Activated CD8-positive, alpha-beta memory T cell treated with anti-CD3 and anti-CD28 coated beads, Interleukin-2, amount 50 U/mL, for 1 hour (primary cell): Measurements from ENCODE around the gene OTOS.

Experiments
- DNase-seq: peaks from one replicate; pipeline ENCODE4 v3.0.0-alpha.2; 2020; ENCODE audit errors: extremely low read depth

The OTOS gene

DNA sequence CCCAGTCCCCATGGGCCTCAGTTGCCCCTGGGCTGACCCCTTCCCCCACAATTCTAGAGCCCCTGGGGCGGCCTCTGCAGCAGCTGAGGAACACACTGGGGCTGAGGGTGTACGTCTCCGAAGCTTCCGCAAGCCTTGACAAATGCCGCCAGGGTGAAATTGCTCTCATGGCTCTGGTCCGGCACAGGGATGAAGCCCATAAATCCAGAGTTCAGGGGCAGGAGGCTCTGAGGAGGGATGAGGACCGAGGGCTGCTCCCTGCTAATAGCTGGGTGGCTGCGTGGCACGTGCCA, 27.1 kb upstream of the OTOS start:
- DNase-seq = no peak

DNA sequence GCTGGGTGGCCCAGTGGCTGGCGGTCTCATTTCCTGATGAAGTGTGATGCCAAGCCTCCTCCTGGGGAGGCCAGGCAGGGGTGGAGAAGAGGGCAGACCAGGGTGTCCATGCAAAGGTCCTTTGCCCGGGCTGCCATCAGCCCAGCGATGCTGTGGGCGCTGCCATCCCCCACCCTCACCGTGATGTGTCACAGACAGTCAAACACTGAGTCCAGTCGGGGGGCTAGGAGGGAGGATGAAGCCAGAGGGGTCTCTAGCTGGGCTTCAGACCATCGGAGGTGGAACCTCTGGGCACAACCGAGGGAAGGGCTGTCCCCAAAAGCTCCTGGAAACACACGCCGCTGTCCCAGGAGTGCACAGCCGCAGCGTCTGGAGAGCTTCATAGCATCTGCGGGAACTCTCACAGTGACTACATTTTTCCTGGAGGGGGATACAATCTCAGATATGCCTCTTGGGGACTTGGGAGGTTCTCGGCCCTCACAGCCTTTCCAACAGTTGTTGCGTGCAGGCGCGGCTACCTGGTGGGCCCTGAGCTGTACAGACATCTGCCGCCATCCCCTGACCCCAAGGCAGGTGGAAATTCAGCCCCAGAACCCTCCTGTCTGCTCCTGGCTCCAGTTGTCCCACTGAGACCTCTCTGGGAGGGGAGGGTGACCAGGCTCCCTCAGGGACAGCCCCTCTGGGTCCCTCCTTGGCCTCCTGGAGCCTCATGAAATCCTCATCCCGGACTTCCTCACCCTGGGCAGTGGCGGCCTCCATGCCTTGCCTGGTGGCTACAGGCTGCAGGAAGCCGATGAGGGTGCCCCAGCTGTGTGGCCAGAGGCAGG, 26.5 kb upstream of the OTOS start:
- DNase-seq = no peak

DNA sequence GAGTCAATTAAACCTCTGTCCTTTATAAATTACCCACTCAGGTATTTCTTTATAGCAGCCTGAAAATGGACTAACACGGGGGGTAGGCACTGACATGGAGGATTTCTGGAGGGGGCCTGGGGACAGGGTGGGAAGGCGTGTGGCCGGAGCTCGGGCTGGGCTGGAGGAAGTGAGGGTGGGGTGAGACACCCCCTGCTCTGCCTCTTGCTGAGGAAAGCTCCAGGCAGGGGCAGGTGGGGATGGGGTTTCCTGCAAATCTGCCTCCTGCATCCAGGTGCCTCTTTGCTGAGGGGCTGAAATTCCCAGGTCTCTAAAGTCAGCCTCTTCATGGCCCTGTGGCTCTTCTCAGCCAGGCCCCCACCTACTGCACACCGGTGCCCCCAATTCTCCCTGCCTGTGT, 25.7 kb upstream of the OTOS start:
- no peak for DNase-seq

DNA sequence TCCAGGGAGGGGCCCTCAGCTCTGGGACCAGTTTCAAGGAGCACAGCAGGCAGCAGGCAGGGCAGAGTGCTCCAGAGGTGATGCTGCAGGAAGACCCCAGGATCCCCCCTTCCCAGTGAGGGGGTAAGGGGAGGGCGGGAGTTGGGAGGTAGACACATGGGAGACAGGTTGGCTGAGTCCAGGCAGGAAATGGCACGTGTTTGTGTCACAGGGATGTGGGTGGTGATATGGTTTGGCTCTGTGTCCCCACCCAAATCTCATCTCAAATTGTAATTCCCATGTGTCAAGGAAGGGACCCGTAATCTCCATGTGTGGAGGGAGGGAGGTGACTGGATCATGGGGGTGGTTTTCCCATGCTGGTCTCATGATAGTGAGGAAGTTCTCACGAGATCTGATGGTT, 25.2 kb upstream of the OTOS start:
- DNase-seq = no peak

DNA sequence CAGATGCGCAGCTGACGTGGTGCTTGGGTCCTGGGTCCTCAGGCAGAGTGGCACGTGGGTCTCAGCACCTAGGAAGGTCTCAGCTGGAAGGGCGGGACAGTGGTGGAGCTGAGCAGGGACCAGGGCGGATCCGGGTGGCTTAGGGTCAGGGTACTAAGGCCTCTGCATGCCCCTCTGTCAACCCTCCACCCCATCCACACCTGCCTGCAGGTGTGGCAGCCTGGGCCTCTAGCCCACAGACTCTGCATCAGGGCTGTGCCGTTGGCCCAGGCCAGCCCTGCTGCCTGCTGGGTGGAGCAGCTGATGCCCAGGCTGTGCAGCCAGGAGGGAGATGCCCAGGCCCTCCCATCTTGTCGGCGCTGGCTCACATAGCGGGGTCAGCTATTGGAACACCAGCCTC, 24.6 kb upstream of the OTOS start:
- DNase-seq = no peak

DNA sequence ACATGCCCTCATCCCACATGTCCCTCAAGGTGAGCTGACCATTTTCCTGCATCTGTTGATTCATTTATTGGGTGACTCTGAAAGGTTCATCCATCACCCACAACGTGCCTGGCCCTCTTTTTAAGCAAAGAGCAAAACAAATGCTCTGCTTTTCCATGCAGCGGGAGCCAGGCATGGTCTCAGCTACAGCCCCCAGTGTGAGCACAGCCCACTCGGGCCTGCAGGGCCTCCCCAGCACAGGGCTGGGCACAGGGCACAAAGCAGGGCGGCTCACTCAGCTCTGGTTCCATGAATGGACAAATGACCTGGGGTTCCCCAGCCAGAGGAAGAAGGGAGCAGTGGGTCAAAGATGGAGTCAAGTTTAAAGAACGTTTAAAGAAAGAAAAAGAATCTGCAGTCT, 24.1 kb upstream of the OTOS start:
- no peak for DNase-seq

DNA sequence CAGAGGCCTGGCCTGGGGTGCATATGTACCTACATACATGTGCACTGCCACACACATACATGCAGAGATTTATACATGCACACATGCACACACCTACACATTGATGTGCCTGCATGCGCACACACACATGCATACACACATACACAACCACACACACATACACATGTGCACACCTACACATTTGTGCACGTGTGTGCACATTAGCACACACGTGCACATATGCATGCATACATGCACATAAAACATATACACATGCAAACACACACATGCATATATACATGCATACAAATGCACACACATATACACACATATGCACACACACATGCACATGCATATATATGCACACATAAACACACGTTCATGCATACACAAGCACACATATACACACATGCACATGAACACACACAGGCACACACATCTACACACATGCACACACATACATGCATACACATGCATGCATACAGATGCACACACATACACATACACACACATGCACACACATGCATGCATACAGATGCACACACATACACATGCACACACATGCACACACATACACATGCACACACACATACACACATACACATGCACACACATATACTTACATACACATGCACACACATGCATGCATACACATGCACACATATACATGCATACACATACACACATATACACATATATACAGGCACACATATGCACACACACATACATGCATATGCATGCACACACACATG, 23.6 kb upstream of the OTOS start:
- DNase-seq = no peak

DNA sequence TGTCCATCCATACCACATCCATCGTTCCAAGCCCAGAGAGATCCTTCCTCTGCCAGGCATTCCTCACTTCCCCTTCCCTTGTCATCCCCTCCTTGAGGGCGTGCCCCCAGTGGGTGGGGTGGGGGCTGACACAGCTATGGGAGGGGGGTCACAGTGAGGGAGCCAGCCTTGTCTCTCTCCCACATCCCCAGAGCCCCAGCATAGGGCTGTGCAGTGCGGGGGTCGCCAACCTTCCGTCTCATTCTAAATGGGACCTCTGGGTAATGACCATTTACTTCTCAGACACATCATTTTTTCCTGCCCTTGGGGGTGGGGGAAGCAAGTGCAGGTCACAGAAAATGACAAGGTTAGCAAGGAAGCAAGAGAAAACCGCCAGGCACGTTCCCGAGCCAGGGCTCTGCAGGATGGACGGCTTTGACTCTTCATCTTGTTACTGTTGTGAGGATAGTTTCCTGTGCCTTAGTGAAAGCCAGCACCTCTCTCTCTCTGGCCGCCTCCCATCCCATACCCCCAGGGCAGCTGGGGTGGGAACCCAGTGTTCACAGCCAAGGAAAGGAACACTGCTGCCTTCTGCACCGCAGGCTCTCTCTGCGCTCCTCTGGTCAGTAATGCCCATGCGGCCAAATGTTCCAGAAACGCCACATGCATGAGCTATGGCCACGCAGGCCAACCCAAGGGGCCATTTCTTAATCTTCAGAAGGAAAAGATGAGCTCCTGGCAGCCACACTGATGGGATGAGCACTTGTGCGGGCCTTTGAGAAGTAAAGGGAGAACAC, 22.7 kb upstream of the OTOS start:
- DNase-seq = no peak

DNA sequence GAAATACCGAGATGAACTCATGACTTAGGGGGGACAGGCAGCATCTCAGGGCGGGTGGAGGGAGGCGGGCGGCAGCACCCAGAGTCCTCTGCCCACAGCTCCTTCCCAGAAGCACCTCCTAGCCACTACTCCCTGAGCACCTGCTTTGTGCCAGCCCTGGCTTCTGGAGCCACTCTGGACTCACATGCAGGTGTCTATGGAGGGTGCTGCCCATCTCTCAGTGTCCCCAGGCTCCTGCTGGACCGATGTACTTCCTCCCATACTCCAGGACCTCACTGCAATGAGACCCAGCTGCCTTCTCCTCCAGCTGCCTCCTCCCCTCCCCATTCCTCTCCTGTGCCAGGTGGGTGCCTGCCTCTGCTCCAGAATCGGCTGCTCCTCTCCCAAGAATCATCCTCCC, 22.1 kb upstream of the OTOS start:
- no peak for DNase-seq

DNA sequence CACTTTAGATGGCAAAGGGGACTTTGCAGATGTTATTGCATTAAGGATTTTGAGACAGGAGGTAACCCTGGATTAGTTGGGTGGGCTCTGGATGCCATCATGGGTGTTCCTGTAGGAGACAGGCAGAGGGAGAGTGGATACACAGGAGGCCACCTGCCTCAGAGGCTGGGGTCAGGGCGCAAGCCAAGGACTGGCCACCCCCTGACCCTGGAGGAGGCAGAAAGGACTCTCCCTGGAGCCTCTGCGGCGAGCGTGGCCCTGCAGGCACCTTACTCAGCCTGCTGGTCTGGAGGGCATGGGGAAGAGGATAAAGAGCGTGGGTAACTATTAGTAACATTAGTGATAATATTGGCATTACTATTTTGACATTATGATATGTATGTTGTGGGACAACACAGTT, 21.6 kb upstream of the OTOS start:
- no peak for DNase-seq

DNA sequence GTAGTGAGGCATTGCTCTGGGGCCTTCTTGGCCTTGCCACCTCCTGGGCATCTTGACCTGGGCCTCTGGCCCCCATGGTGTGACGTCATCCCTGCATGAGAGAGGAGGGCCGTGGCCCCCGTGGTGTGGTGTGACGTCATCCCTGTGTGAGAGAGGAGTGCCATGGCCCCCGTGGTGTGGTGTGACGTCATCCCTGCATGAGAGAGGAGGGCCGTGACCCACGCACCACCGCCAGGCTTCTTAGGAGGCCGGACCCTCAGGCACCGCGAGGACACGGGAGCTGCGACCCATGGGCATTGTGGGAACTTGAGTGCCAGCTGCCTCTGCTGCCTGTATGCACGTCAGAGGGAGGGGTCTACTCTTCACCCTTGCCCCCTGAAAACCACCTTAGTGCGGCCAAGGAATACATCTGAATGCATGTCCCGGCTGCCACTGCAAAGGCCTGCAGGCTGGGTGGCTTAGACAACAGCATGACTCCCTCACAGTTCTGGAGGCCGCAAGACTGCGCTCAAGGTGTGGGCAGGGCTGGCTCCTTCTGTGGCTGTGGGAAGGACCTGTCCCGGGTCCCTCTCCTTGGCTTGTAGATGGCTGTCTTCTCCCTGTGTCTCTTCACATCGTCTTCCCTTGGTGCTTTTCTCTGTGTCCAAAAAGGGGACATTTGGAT, 20.8 kb upstream of the OTOS start:
- no peak for DNase-seq

DNA sequence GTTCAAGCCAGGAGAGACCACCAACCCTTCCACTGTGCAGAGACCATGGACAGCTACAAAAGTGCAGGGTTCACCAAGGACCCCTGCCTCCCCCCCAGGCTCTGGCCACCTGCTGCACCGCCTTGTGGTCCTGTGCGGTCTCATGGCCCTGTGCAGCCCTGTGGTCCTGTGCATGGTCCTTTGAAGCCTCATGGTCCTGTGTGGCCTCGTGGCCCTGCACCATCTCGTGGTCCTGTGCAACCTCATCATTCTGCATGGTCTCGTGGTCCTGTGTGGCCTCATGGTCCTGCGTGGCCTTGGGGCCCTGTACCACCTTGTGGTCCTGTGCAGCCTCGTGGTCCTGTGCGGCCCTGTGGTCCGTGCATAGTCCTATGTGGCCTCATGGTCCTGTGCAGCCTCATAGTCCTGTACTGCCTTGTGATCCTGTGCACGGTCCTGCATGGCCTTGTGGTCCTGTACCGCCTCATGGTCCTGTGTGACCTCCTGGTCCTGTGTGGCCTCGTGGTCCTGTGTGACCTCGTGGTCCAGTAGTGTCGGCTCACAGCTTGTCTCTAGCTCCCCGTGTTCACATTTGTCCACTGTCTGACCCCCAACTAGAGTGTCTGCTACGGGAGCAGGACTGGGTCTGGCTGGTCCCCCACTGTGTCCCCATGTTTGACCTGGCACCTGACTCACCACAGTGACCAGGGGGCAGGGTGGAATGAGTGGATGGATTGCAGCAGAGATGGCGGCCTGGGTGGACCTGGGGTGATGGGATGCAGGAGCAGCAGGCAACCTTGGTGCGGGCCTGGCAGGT, 20.0 kb upstream of the OTOS start:
- no peak for DNase-seq

DNA sequence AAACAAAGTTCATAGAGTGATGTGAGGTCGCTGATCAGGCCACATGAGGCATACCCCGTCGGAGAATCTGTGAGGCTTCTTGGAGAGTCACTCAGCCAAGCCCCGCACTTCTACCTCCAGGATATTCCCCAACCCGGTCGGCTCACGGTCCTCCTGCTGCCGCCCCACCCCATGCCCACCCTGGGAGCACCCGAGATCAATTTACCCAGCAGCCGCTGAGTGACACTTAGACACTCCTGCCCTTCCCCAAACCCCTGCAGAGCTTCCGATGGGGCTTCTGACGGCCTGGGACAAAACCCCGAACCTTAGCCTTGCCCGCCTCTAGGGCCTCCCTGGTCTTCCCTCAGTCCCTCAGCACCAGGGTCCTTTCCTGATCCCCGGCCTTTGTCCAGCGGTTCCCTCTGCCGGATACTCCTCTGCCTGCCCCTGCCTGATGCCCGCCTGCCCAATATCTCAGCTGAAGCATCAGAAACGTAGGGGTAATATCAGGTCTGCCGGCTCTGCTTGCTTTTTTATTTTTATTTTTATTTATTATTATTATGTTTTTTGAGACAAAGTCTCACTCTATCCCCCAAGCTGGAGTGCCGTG, 18.9 kb upstream of the OTOS start:
- no peak for DNase-seq

DNA sequence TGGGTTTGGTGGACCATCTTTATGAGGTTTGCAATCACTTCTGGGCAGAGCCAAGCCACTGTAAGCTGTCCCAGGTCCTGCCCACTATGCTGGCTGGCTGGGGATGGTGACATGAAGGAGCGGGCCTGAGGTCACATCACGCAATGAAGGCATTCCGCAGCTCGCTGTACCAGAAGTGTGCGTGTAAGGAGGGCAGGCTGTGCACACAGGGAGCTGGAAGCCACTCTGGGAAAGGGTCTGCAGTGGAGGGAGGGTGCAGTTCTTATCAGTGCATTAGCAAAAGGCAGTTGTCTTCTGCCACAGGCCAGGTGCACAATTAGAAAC, 16.7 kb upstream of the OTOS start:
- DNase-seq = no peak

DNA sequence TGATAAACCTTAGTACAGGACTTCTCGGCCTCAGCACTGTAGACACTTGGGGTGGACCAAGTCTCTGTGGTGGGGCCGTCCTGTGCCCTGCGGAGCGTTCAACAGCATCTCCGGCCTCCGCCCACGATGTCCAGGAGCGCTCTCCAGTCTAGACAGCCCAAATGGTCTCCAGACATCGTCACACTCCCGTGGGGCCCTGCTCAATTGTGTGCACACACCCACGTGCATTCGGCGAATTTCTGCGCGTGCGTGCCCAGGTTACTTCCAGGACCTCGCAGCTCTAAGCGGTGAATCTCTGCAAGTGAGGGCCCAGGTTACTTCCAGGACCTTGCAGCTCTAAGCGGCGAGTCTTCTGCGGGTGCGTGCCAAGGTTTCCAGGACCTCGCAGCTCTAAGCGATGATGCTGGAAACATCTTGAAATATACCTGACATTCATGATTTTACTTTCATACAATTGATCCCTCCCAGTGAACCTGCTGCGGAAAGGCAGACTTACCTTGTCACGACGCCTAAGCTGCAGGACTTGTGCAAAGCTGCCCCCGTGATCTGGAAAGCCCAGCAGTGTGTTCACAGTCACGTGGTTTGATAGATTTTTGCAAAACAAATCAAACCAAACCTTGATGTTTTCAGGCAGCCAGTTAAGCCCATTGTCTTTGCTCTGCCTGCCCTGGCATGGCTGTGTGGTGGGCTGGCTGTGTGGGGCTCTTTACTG, 16.1 kb upstream of the OTOS start:
- DNase-seq = no peak

DNA sequence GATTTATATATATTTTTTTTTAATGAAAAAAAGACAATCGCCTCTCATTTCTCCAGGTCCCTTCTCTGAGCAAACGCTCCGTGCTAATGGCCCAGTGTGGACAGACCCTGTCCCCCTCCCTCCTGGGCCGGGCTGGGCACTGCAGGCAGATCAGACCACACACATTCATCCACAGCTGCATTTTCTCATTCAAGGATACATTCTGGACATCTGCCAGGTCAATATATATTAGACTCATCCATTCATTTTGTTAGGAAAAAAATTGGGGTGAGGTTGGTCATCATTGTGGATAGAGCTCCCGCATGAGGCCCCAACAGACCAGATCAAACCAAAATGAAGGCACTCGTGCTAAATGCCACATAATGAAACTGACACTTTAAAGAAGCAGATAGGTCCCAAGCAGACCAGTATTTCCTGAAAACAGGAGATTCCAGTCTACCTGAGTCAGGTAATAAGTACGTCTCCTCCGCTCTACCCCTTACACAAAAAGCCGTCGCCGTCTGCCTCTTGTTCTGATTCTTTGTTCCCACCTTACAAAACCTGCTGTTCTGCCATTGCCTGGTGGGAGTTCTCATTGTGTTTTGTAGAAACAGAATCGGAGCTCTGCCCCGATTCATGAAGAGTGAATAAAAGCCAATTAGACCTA, 15.4 kb upstream of the OTOS start:
- DNase-seq = no peak

DNA sequence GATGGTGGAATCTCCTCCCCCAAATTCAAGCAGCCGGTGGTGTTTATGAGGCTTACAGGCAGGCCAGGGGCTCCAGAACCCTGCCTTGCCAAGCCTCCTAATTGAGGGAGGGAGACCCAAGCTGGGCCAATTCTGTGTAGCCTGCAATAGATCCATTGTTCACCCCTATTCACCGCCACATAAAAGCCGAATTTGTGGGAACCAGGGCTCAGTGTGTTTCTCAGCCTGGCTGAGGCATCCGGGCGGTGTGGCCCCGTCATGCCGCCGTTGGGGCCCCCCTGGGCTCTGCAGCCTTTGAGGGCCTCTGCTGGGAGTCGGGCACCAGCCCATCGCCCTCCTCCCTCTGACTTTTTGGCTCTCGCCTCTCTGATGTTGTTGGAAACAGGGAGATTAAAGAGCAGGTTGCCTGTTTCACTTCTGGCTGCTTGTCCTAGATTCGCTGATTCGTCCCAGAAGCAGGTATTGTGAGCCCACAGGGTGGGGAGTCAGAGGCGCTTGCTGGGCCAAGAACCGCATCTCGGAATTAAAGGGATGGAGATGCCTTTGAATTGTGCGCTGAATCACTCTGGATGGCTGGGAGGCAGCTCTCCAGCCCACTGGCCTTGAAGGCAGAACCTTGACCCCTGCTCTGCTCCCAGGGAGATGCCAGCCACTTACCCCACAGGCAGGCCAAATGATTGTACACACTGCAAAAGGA, 14.7 kb upstream of the OTOS start:
- DNase-seq = no peak

DNA sequence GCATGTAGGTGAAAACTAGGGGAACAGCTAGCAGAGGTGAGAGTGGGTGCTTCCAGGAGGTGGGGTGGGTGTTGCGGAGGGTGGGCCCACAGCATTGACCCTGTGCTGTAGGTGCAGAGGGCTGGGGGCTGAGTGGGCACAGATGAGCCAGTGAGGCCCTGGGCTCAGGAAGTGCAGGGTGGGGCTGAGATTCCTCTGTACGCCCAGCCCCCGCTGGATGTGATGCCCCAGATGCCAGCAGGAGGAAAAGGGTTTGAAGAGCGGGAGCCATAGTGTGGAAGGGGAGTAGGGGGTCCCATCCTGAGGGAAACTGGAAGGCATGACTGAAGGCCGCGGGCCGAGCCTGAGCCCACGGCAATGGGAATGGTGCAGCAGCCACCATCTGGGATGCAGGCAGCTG, 14.1 kb upstream of the OTOS start:
- DNase-seq = no peak

DNA sequence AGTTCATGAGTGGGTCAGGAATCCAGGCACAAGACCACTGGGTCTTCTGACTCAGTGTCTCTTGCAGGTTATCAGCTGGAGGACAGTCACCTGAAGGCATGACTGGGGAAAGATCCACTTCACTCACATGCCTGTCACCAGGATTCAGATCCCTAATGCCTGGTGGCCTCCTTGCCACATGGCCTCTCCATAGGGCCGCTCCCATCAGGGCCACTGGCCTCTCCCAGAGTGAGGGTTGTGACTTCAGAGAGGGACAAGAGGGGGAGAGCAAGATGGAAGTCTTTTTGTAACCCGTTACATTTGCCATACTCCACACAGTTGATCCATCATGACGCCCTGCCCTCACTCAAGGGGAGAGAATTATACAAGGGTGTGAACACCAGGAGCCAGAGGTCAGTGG, 13.0 kb upstream of the OTOS start:
- DNase-seq = no peak
